ENCODE measurements around the gene MICAL3.

GRCh38 chr22:17777005-17777716, 247.2 kb downstream of the MICAL3 start:
- TF ChIP-seq CTCF (IDR thresholded peaks at IDR 0.05) (no peak), EP300 (IDR thresholded peaks at IDR 0.05) (no peak), POLR2A (IDR thresholded peaks at IDR 0.05) (no peak), POLR2AphosphoS5 (IDR thresholded peaks at IDR 0.05) (no peak)
